K562 (cell line): Measurements from ENCODE around the gene OSGIN1. TPM values are rescaled to one million over a fixed set of nuclear protein-coding genes. Genes with fewer than 3 reads are reported as not detected.

ENCODE experiments used
- ATAC-seq: fragments of 200-7000 bp; cut with Tn5 transposase; 3 replicates; pipeline ENCODE4 v1.9.1; 2020; ENCODE audit warnings: moderate library complexity
- Bru-seq: library from RNA; stranded (reverse); fragments of 400-500 nt; gene quantifications from one replicate; lab custom pipeline; 2021; lab: Mats Ljungman, UMichigan
- BruChase-seq, 2 experiments: library from RNA; stranded (reverse); fragments of 400-500 nt; gene quantifications; one replicate each; lab custom pipeline; 2021; lab: Mats Ljungman, UMichigan
- BruUV-seq: library from RNA; stranded (reverse); fragments of 400-500 nt; replicated peaks from 2 replicates; lab custom pipeline; 2021; lab: Mats Ljungman, UMichigan
- CTCF ChIA-PET: fragments of 300-600 bp; formaldehyde crosslinking; extraction: SDS; loops from one replicate; lab custom pipeline; 2021; ENCODE audit warnings: low intra/inter-chr PET ratio; lab: Yijun Ruan, JAX
- POLR2A ChIA-PET: fragments of 300-600, 350-650 bp; sonication (Branson Sonifier 250); formaldehyde crosslinking; extraction: SDS; loops from one replicate; lab custom pipeline; 2021; ENCODE audit warnings: antibody characterized with exemption, inconsistent platforms; lab: Yijun Ruan, JAX
- DNase-seq, 4 experiments: peaks; one replicate each; pipeline versions ENCODE4 v3.0.0 to v3.0.0-alpha.2; 2011 to 2018; ENCODE audit warnings: low spot score in 3 of 4, mixed read lengths in 3 of 4; ENCODE audit errors: extremely low read depth in 1 of 4
- FAIRE-seq: peaks from 2 replicates; lab custom pipeline; 2011; peaks lifted over from hg19 to GRCh38; lab: Jason Lieb, UNC
- H2AFZ ChIP-seq: 2 replicates; pipeline ENCODE4 v1.6.0; 2011; ENCODE audit warnings: low read depth, low read length, control low read depth, inconsistent platforms
- H3K27ac ChIP-seq: fragments of 200-600 bp; 3 replicates; pipeline ENCODE4 v1.8.0; 2011; ENCODE audit warnings: low read depth, mild to moderate bottlenecking, control low read depth, inconsistent platforms, low read length, moderate library complexity, mixed read lengths; ENCODE audit errors: extremely low read depth
- H3K27me3 ChIP-seq, 2 experiments: fragments of 300-600 bp in 1 of 2; 2 replicates in 1 of 2; 3 replicates in 1 of 2; pipeline versions ENCODE4 v1.6.0 to v1.8.0; 2011; ENCODE audit warnings: inconsistent platforms in 2 of 2, low read length in 2 of 2, mild to moderate bottlenecking in 1 of 2, mixed read lengths in 1 of 2, moderate library complexity in 1 of 2; ENCODE audit not compliant: control insufficient read depth in 2 of 2, insufficient read depth in 2 of 2
- H3K36me3 ChIP-seq: fragments of 300-600 bp; 3 replicates; pipeline ENCODE4 v1.8.0; 2011; ENCODE audit warnings: mild to moderate bottlenecking, low read length, inconsistent platforms; ENCODE audit not compliant: control insufficient read depth, insufficient read depth
- H3K4me1 ChIP-seq, 2 experiments: fragments of 200-600 bp in 1 of 2; replicated peaks in 1 of 2; 2 replicates in 1 of 2; 3 replicates in 1 of 2; pipeline versions ENCODE4 v1.5.1 to v1.8.0; 2011; ENCODE audit warnings: inconsistent platforms in 2 of 2, low read length in 2 of 2, mild to moderate bottlenecking in 1 of 2, mixed read lengths in 1 of 2, moderate library complexity in 1 of 2; ENCODE audit not compliant: control insufficient read depth in 2 of 2, insufficient read depth in 2 of 2
- H3K4me2 ChIP-seq: 2 replicates; pipeline ENCODE4 v1.6.1; 2011; ENCODE audit warnings: low read length, control low read depth, inconsistent platforms, mixed read lengths; ENCODE audit not compliant: insufficient read depth
- H3K4me3 ChIP-seq: fragments of 200-600 bp; sonication (generic), shearing (Covaris generic); 2 replicates; pipeline ENCODE4 v1.5.1; 2016; ENCODE audit warnings: control low read depth, inconsistent platforms
- H3K79me2 ChIP-seq: fragments of 200-600 bp; 3 replicates; pipeline ENCODE4 v1.8.0; 2011; ENCODE audit warnings: low read length, inconsistent platforms; ENCODE audit not compliant: control insufficient read depth, insufficient read depth
- H3K9ac ChIP-seq, 2 experiments: 2 replicates each; pipeline versions ENCODE4 v1.6.0 to v1.6.1; 2011; ENCODE audit warnings: low read depth in 2 of 2, low read length in 2 of 2, control low read depth in 1 of 2, inconsistent platforms in 1 of 2, mild to moderate bottlenecking in 1 of 2, mixed read lengths in 1 of 2; ENCODE audit not compliant: insufficient read depth in 1 of 2
- H3K9me1 ChIP-seq: one replicate; pipeline ENCODE4 v1.6.0; 2011; ENCODE audit warnings: inconsistent platforms, mild to moderate bottlenecking, low read length, moderate library complexity; ENCODE audit not compliant: control insufficient read depth, insufficient read depth
- H3K9me3 ChIP-seq: replicated peaks from 2 replicates; pipeline ENCODE4 v1.5.1; 2011; ENCODE audit warnings: low read depth, low read length, inconsistent platforms; ENCODE audit not compliant: control insufficient read depth, insufficient read depth
- H4K20me1 ChIP-seq: replicated peaks from 2 replicates; pipeline ENCODE4 v1.6.1; 2011; ENCODE audit warnings: low read length, inconsistent platforms, mixed read lengths; ENCODE audit not compliant: control insufficient read depth, insufficient read depth
- CLOCK ChIP-seq: fragments of 250-450 bp; sonication (Bioruptor Pico); IDR thresholded peaks from 2 replicates; pipeline ENCODE4 v1.4.0; 2020; ENCODE audit warnings: mild to moderate bottlenecking, moderate library complexity, borderline replicate concordance
- ETS2 ChIP-seq: IDR thresholded peaks from 2 replicates; pipeline ENCODE4 v1.6.1; 2016; ENCODE audit warnings: borderline replicate concordance, missing genetic modification characterization, mild to moderate bottlenecking, moderate library complexity, missing compliant biosample characterization; ENCODE audit not compliant: poor library complexity, severe bottlenecking
- EWSR1 ChIP-seq: fragments of 450-650 bp; IDR thresholded peaks from 2 replicates; pipeline ENCODE4 v1.6.1; 2018; ENCODE audit warnings: borderline replicate concordance, mild to moderate bottlenecking, low read depth, moderate library complexity; ENCODE audit not compliant: partially characterized antibody
- EZH2 ChIP-seq: IDR thresholded peaks from 2 replicates; pipeline ENCODE4 v1.6.1; 2012; ENCODE audit warnings: low read depth, mild to moderate bottlenecking, inconsistent platforms, low read length, borderline replicate concordance
- HDAC6 ChIP-seq: IDR thresholded peaks from 2 replicates; pipeline ENCODE4 v1.6.1; 2012; ENCODE audit warnings: low read depth, mild to moderate bottlenecking, control low read depth, inconsistent platforms, low read length, moderate library complexity
- MTA3 ChIP-seq: fragments of 450-650 bp; formaldehyde crosslinking; IDR thresholded peaks from 2 replicates; pipeline ENCODE4 v1.6.1; 2017; ENCODE audit warnings: mild to moderate bottlenecking, borderline replicate concordance
- SREBF1 ChIP-seq: fragments of 150-350 bp; IDR thresholded peaks from 2 replicates; pipeline ENCODE4 v1.6.1; 2014; ENCODE audit warnings: antibody characterized with exemption, low read depth, low read length, borderline replicate concordance
- TSC22D4 ChIP-seq: fragments of 450-650 bp; IDR thresholded peaks from 2 replicates; pipeline ENCODE4 v1.6.1; 2016; ENCODE audit warnings: missing genetic modification characterization, missing biosample characterization, control low read depth
- U2AF2 ChIP-seq: fragments of 200-400 bp; formaldehyde crosslinking; optimal IDR thresholded peaks from 2 replicates; pipeline ENCODE3; 2017; ENCODE audit warnings: low read depth, mild to moderate bottlenecking, low read length
- ZNF707 ChIP-seq: fragments of 250-450 bp; sonication (Bioruptor Pico); conservative IDR thresholded peaks from 2 replicates; pipeline ENCODE4 v1.8.0; 2022; ENCODE audit warnings: inconsistent platforms, mild to moderate bottlenecking, moderate library complexity
- WGBS: fragments of 100-300 bp; shearing (Covaris generic); methylation state at CpG from one replicate; pipeline ENCODE4 v1.1.6; 2016; ENCODE audit warnings: low coverage, mixed read lengths; ENCODE audit not compliant: insufficient coverage; ENCODE audit errors: missing lambda C conversion rate; 5-methylcytosine and 5-hydroxymethylcytosine counted together
- in situ Hi-C: fragments of 300-500 bp; cut with MboI; formaldehyde crosslinking; loops from 4 replicates; pipeline ENCODE4 v1.15.0; 2018; ENCODE audit warnings: inconsistent platforms, mixed read lengths
- intact Hi-C: fragments of 100-400 bp; cut with micrococcal nuclease; formaldehyde crosslinking; loops from 2 replicates; pipeline ENCODE4 v1.14.2; 2022
- long read RNA-seq, 3 experiments: library from polyadenylated mRNA in 2 of 3; library from RNA in 1 of 3; unstranded in 2 of 3; stranded (forward) in 1 of 3; transcript quantifications; one replicate each; pipeline ENCODE4 v2.0.0, GENCODE V29; 2019 to 2022
- polyA minus RNA-seq, 3 experiments: library from RNA; depleted of rRNA, polyadenylated mRNA; stranded (reverse); fragments of >200 nt; gene quantifications; 2 replicates each; pipeline ENCODE4 v1.2.3, GENCODE V29; 2011
- polyA plus RNA-seq, 8 experiments: library from polyadenylated mRNA; depleted of rRNA in 4 of 8; stranded (reverse) in 5 of 8; unstranded in 3 of 8; fragments of >200 nt; fragmentation: Nextera tagmentation in 2 of 8; fragmentation: Illumina TruSeq in 1 of 8; extraction: Ambion mirVana in 2 of 8; extraction: Trizol in 1 of 8; gene quantifications; 2 replicates each; pipeline versions ENCODE4 v1.2.1 to v1.2.3, GENCODE V29; 2011 to 2014; ENCODE audit warnings: inconsistent platforms in 1 of 8, missing spikeins in 1 of 8
- total RNA-seq, 7 experiments: library from RNA; depleted of rRNA in 6 of 7; stranded (reverse); fragments of >200 nt in 6 of 7; fragmentation: Illumina TruSeq in 2 of 7; extraction: Trizol in 2 of 7; gene quantifications; 2 replicates each; pipeline versions ENCODE4 v1.2.1 to v1.2.3, GENCODE V29; 2011 to 2021; ENCODE audit warnings: low replicate concordance in 1 of 7

Gene OSGIN1
- total RNA-seq (2011; cell fraction: chromatin; rRNA removed; ENCODE audit: low replicate concordance), result 14.7 and 21.6 TPM in 2 replicates
- 13.6 and 14.8 TPM in 2 replicates for total RNA-seq (2011; cell fraction: nucleolus; rRNA removed)
- 10.9 and 13.7 TPM in 2 replicates for total RNA-seq (2011; cell fraction: nucleoplasm; rRNA removed)
- total RNA-seq (2014; rRNA removed) (1.9 and 2.2 TPM in 2 replicates), total RNA-seq (2014; rRNA removed; fragmentation: Illumina TruSeq; extraction: Trizol) (0.45 and 0.76 TPM in 2 replicates), total RNA-seq (2015; rRNA removed; fragmentation: Illumina TruSeq; extraction: Trizol) (1.6 and 1.8 TPM in 2 replicates), total RNA-seq (2021) (3.6 and 4.2 TPM in 2 replicates), polyA plus RNA-seq (2011; rRNA removed) (1.6 and 4.2 TPM in 2 replicates), polyA plus RNA-seq (2014; fragmentation: Illumina TruSeq; extraction: Trizol) (1.7 and 5.8 TPM in 2 replicates), polyA plus RNA-seq (2014; fragmentation: Nextera tagmentation; extraction: Ambion mirVana) (under 1 TPM; 0.03 to 0.04 TPM), polyA plus RNA-seq (2014; rRNA removed) (1.8 and 3.0 TPM in 2 replicates), polyA minus RNA-seq (2011; rRNA and poly(A)+ RNA removed) (0.91 and 1.2 TPM in 2 replicates), Bru-seq, nascent RNA (percentile 45 among the genes with signal in this experiment), BruChase-seq, experiment 1, labeled RNA remaining after a 2-hour chase (percentile 43 among the genes with signal in this experiment), BruChase-seq, experiment 2, labeled RNA remaining after a 6-hour chase (percentile 41 among the genes with signal in this experiment)
- polyA plus RNA-seq (2011; cell fraction: cytosol; rRNA removed), result 4.9 and 9.7 TPM in 2 replicates
- 3.1 and 6.8 TPM in 2 replicates for polyA plus RNA-seq (2011; cell fraction: nucleus; rRNA removed)
- polyA plus RNA-seq (2012), result 4.0 and 5.5 TPM in 2 replicates
- 2.9 and 4.9 TPM in 2 replicates for polyA minus RNA-seq (2011; cell fraction: cytosol; rRNA and poly(A)+ RNA removed)
- 3.5 and 6.9 TPM in 2 replicates for polyA minus RNA-seq (2011; cell fraction: nucleus; rRNA and poly(A)+ RNA removed)
- long read RNA-seq, experiment 1, partial matches to known transcripts, result 13 of 17 reads
- long read RNA-seq, experiment 1, other reads (novel, unspliced or antisense), result 0 of 17 reads
- long read RNA-seq, experiment 2, transcript OSGIN1-203 (6 exons, 1,940 nt), result major isoform, 9 of 12 reads
- long read RNA-seq, experiment 2, partial matches to known transcripts, result 1 of 12 reads
- long read RNA-seq, experiment 2, other reads (novel, unspliced or antisense), result 2 of 12 reads
- long read RNA-seq, experiment 3, partial matches to known transcripts, result 0 of 2 reads
- long read RNA-seq, experiment 3, other reads (novel, unspliced or antisense), result 1 of 2 reads

GRCh38 chr16:83952940-83953795, at the start of gene OSGIN1:
OSGIN1 (plus strand) TSS chr16:83953240; CDS start chr16:83957672, 4,432 bp downstream.
- Histone ChIP-seq H3K4me3 (peak within 1 kb of the TSS; percentile 64), H3K27me3 (no peaks in the 10 kb centered on the region), H3K9ac (peak within 1 kb of the TSS; percentile 78 to 90), H3K9me3 (no peaks in the 10 kb centered on the region), H4K20me1 (peaks cover 11% of the 10 kb centered on the region), H3K36me3 (no peaks in the 10 kb centered on the region), H3K4me2 (peak within 1 kb of the TSS; percentile 88), H2AFZ (peak within 1 kb of the TSS; percentile 94), H3K4me1 (peaks cover 18 to 51% of the 10 kb centered on the region in 2 experiments), H3K9me1 (no peaks in the 10 kb centered on the region), H3K79me2 (no peaks in the 10 kb centered on the region), H3K27ac (peak within 1 kb of the TSS; percentile 85)
- BruUV-seq, result no TSS peak
- WGBS, result 1% methylated on average over 29 of the region's 30 CpGs
- DNase-seq (peak; percentile 96 to 98 (median 96)), ATAC-seq (peak; percentile 91), FAIRE-seq (peak; percentile 92)
- POLR2A ChIA-PET, result interaction anchor here (0.6 to 4.3 kb wide), 16 partner anchors 8 to 663 kb away, joined by 3 to 22 read pairs (median 3); no protein-coding TSS in a partner anchor
- intact Hi-C loops (loop anchor here (5.0 kb wide), 1 partner anchor 126 kb away; no protein-coding TSS in a partner anchor), in situ Hi-C loops (loop anchor here (10.0 kb wide), 1 partner anchor 232 kb away; the partner anchor contains the start of gene TAF1C)
- CTCF ChIA-PET, result interaction anchor here (0.8 to 2.0 kb wide), 2 partner anchors 109 to 112 kb away, joined by 3 to 10 read pairs; no protein-coding TSS in a partner anchor
- TF ChIP-seq EWSR1 (no peak), TSC22D4 (tag) (no peak), U2AF2 (no peak), SREBF1 (no peak), MTA3 (peak; percentile 80), ZNF707 (CRISPR knock-in tag) (no peak), EZH2 (no peak), CLOCK (CRISPR knock-in tag) (peak; percentile 92; the same call in 1 of the 2 replicates), HDAC6 (no peak), ETS2 (tag) (no peak)
